GM21381 (cell line): ENCODE measurements around the gene LCE1F.

Experiments used
- ATAC-seq: cut with Tn5 transposase; IDR thresholded peaks from one replicate; pipeline ENCODE4 v1.9.1; 2021; ENCODE audit warnings: mild to moderate bottlenecking, moderate library complexity; ENCODE audit not compliant: unreplicated experiment

The LCE1F gene

DNA sequence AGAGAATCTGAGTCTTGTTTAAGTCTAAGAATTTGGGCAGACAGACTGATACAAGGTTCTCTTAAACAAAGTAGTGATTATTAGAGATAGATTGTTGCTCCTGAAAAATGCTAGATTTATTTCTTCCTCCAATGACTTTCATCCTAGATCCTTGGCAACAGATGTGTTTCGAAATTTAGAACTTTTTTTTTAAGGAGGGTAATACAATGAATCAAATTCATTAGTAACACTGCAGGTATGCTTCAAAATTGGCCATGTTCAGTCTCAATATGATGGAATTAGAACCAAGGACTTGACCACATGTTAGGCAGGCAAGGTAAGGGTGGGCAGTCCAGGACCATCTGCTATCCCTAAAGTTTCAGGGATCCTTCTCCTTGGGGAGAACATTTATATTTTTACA, 4.5 kb upstream of the LCE1F start:
- ATAC-seq = no peak

DNA sequence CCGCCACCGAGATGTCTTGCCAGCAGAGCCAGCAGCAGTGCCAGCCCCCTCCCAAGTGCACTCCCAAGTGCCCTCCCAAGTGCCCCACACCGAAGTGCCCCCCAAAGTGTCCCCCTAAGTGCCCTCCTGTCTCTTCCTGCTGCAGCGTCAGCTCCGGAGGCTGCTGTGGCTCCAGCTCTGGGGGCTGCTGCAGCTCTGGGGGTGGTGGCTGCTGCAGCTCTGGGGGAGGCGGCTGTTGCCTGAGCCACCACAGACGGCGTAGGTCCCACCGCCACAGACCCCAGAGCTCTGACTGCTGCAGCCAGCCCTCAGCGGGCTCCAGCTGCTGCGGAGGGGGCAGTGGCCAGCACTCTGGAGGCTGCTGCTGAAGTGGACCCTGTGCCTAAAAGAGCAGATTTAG, 1.4 kb downstream of the LCE1F start:
- ATAC-seq = no peak

- no peak for ATAC-seq
These were observed 2.7 kb downstream of the LCE1F start for GRCh38 chr1:152777510-152778137.

DNA sequence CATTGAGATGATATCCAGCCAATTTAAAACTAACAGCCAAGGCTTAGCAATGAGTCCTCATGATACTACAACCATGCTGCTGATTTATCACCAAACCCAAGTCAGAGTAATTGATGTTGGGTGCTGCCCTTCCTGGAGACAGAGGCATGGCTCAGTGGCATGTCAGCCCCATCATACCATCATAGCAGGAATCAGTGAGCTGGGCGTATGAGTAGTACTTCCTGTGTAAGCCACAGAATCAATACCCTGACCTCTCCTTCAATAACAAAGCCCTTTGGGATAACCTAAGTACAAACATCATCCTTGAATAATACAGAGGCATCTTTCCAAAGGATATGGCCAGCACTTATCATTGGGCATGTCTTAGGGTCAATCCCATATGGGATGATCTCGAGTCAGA, 8.2 kb downstream of the LCE1F start:
- no peak for ATAC-seq

DNA sequence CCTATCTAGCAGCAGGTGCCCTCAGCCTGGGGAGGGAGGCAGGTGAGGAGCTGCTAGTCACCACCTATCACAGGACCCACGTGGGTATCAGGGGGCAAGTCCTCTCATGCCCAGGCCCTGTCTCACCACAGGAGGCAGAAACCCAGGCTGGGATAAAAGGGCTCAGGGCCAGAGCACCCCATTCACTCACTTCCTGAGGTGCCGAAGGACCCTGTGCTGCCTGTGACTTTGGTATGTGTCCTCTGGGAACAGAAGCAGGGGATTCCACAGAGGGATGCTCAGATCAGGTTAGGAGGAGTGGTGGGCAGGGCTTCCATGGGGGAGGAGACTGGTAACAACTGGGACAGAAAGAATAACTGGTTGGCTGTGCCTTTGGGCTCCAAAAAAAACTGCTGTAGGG, 11.1 kb downstream of the LCE1F start, which contains the start of gene LCE1E:
TSS of gene LCE1E (plus strand) at position 181 of the 400 bp plus-strand sequence. CDS start 1,043 bp downstream, outside the sequence.
- ATAC-seq = no peak

DNA sequence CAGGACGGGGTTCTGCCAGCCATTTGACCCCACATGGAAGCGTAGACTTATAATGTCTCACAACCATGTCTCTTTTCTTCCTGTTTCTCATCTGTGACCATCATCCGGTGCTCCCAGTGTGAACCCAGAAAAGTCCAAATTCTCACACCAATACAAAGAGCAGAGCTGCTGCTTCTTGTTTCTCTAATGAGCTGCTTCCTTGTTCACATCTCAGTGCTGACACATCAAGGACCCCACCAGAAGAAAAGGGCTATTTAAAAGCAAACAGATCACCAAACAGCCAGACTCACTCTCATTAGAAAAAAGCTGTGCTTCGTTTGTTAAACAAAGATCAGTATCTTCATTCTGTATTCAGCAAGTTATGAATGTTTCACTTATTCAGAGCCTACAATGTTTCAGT, 20.7 kb downstream of the LCE1F start:
- ATAC-seq = no peak

DNA sequence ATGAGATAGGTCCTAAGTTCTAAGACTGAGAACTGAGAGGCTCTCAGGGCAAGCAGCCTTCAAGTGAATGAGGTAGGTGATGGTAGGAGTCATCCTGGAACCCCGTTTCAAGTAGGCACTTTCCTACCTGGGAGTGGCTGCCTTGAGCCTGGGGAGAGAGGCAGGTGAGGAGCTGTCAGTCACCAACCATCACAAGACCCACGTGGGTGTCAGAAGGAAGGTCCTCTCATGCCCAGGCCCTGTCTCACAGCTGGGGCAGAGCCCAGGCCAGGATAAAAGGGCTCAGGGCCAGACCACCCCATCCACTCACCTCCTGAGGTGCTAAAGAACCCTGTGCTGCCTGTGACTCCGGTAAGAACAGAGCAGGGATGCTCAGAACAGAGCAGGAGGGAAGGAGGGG, 21.5 kb downstream of the LCE1F start, which contains the start of gene LCE1D:
TSS of gene LCE1D (plus strand) at position 301 of the 400 bp plus-strand sequence. CDS start 1,074 bp downstream, outside the sequence.
- no peak for ATAC-seq

- ATAC-seq = no peak
These were observed 26.4 kb downstream of the LCE1F start for GRCh38 chr1:152801333-152801732.

GRCh38 chr1:152806576-152806975, 31.6 kb downstream of the LCE1F start, which contains the start of gene LCE1C:
TSS of gene LCE1C (minus strand) at chr1:152806651. CDS start at chr1:152805478, 1,173 bp downstream.
- ATAC-seq = no peak

DNA sequence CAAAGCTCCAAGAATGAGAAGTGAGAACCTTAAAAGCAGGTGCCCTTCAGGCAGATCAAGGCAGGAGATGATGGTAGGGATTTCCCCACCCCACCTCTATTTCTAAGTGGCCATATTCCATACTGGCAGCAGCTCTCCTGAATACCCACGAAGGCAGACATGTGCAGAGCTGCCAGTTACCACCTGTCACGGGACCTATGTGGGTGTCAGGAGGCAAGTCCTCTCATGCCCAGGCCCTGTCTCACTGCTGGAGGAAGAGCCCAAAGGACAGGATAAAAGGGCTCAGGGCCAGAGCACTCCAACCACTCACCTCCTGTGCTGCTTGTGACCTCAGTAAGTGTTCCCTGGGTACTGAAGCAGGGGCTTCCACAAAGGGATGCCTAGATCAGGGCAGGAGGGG, 36.1 kb downstream of the LCE1F start:
- ATAC-seq = no peak

DNA sequence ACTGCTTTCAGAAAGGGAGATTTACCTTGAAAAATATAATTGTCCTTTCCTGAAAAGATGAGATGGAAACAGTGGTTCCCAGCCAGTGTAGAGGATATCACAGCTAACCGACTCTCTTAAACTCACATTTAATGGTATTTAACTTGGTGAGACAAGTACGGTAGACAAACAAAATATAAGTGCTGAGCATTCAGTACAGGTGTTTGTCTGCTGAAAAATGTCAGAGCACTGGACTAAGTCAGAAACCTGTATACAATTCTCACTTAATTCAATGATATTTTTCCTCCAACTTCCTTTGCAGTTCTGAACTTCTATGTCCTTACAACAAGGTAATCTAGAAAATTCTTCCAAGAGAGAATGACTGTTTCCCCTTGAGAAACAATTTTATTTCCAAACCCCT, 36.7 kb downstream of the LCE1F start, which contains the start of gene LCE1B:
TSS of gene LCE1B (plus strand) at position 301 of the 400 bp plus-strand sequence. CDS start 476 bp downstream, outside the sequence.
- ATAC-seq = no peak

DNA sequence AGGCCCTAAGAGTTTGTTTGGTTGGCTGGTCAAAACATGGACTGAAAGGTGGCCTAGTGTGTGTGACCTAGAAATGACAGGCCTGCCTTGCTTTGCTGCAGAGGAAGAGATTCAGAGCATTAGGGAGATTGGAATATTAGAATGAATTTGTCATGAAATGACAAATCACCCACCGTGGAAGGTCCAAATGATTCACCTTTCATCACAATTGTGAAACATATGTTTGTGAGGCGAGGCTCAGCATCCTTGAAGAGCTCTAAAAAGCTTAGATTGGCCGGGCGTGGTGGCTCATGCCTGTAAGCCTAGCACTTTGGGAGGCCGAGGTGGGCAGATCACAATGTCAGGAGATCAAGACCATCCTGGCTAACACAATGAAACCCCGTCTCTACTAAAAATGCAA, 42.4 kb downstream of the LCE1F start:
- no peak for ATAC-seq

DNA sequence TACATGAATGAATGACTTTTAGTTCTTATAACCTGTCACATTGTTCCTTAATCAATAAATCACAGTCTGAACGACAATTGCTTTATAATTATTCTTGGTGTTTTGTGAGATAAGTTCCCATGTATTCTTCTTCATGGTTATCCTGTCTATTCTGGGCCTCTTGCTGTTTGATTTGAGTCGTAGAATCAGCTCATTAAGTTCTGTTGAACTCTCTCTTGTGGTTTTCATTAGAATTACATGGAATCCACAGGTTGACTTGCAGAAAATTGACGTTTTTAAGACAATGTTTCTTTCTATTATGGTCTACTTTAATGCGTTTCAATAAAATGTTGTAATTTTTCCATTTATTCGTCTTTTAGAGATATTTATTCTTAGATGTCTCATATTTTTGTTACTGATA, 48.4 kb downstream of the LCE1F start:
- no peak for ATAC-seq

DNA sequence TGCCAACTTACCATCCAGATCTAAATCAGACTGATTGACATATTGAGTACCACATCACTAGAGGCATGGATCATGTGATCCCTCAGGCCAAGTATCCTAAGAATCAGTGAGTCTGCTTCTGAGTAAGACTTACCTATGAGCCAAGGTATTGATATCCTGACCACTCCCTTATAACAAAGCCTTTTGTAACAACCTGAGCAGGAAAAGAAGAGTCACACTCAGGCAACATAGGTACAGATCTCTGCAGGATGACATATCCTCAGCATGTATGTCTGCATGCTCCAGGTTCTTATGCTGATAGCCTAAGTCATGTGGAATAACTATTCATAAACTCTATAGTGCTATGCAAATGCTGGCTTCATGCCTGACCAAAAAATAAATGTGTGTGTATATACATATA, 50.0 kb downstream of the LCE1F start:
- no peak for ATAC-seq
